ENCODE measurements around the gene LMBR1.
A peak's percentile ranks its signal among the peaks of the same experiment; 100 is the strongest.
"Not testable (repeated sequence)": the region's sequence is repeated elsewhere in the genome, so short reads cannot be mapped to it uniquely, and the experiment has no call there.

LMBR1 gene

DNA sequence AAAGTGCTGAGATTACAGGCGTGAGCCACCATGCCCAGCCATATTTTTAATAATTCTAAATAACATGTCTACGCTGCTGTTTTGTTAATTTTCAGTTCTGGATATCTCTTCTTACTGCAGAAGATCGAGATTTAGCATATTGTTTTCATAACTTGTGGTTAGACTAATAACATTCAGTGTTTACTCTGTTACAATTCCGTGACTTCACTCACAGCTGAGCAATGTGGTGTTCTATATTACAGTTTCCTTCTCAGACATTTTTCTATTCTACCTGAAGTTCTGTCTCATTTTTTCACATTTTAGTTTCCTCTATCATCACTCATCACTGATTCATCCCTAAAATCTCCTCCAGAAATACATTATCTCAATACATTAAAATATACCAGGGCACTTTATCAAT is 241.5 kb downstream of the LMBR1 start:
- no peak for DNase-seq

GRCh38 chr7:156650042-156650441 is 242.9 kb downstream of the LMBR1 start:
- no peak for DNase-seq

DNA sequence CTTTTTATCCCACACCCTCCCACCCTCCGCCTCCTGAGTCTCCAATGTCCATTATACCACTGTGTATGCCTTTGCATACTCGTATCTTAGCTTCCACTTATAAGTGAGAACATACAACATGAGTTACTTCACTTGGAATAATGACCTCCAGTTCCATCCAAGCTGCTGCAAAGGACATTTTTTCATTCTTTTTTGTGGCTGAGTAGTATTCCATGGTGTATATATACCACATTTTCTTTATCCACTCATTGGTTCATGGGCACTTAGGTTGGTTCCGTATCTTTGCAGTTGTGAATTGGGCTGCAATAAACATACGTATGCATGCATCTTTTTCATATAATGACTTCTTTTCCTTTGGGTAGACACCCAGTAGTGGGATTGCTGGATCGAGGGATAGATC is 245.7 kb downstream of the LMBR1 start:
- DNase-seq, result not testable (repeated sequence)

DNA sequence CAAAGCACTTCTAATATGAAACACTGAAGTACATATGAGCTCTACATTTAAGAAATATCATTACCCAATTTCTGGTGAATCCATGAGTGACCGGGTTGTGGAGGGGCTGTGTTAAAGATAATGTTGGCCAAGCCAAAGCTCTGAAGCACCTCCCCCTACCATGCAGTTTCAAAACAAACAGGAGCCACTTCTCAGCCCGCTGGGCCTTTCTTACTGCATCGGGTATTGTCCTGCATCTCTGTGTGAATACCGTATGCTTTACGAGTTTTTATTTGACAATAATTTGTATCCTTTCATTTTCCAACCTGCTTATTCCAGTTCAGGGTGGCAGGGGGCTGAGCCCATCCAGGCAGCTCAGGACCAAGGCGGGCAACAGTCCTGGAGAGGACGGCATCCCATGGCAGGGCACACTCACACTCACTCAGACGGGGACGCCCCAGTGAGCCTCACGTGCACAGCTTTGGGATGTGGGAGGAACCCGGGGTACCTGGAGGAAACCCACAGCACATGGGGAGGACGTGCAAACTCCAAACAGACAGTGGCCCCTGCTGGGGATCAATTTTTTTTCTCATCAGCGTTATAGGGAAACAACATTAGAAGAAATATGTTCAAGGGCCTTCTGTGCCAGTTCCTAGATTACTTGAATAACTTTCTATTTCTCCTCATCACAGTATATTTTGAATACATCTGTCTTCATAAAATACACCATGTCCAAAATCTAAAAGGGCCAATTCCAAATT is 250.5 kb downstream of the LMBR1 start:
- DNase-seq, result no peak

DNA sequence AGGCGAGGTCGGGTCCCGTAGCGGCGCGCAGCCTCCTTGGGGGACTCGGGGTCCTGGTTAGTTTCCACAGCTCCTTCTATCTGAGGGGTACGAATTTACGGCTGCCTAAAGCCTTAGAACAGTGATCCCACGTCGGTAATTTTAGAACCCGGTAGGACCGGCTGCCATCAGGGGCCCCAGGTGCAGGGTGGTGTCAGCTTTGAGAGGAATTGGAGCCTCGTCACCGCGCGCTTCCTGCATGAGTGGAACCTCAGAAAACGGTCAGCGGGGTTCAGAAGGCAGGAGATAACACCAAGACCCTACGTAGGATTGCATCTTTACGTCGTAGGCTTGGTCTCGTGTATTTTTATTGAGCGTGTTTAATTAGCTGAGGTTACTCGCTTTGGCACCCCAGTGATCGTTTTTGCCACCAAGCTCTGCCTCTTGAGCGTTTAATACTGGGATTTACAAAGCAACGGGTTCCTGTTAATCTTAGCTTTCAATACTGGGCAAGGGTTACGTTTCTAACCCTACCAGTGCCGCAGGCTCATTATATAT is 252.0 kb downstream of the LMBR1 start:
- no peak for DNase-seq

DNA sequence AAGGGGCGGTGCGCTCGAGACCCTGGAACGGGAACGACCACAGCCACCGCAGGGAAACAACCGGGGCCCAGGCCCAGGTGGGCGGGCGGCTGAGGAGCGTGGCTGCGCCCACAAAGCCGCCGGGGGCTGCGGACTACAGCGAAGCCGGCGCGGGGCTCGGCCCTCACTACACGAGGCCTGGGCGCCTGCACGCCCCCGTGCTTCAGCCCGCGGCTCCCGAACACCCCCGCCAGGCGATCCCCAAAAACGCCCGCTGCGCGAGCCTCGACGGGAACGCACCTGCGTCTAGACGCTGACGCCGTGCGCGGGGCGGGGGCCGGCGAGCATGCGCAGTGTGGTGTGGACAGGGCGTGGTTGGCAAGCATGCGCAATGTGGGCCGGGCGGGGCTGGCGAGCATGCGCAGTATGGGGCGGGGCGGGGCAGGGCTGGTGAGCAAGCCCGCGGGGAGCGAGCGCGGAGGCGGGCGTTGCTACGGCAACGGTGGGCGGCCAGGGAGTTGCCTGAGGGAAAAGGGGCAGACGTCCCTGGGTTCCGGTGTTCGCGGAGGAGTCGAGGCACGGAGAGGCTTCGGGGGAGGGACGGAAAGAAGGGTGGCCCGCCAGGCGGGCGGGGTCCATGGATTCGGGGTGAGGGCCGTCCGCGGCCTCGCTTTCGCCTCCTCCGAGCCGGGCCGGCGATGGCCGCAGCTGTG is 252.6 kb downstream of the LMBR1 start, which contains the start of gene RNF32:
RNF32 (plus strand) TSS at position 518 of the 692 bp plus-strand sequence. CDS start 3,104 bp downstream, outside the sequence.
- peak; percentile 77 to 92 for DNase-seq

DNA sequence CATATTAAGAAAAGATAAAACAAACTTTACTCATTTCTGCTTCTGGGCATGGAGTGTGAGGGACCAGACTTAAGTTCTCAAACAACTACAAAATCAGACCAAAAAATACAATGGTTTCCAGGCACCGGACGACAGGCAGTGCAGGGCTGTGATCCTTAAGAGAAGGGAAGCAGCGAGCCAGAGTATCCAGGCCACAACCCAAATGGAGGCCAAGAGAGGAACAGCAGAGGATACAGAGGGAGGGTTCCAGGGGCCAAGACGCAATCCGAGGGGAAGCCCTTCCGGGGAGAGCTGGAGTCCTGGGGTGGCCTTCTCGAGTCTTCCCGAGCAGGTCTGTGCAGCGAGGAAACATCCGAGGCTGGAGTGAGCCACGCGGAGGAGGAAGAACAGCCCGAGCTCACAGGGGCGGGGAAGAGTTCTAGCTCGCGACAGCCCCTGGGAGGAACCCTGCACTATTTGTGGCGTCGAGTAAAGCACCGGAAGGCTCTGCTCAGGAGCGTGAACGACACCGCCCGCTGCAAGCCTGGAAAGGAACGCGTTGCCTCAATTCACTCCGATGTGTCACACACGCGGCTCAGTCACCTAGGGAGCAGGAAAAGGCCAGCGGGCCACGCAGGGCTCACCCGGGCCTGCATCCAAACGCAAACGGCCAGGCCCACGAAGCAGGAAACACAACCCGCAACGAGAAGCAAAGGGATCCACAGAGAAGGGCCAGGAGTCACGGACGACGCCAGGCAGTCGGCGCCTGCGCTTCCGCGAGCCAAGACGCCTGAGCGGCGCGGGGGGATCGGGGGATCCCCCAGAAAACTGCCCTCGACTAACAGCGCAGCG is 253.3 kb downstream of the LMBR1 start:
- no peak for DNase-seq

DNA sequence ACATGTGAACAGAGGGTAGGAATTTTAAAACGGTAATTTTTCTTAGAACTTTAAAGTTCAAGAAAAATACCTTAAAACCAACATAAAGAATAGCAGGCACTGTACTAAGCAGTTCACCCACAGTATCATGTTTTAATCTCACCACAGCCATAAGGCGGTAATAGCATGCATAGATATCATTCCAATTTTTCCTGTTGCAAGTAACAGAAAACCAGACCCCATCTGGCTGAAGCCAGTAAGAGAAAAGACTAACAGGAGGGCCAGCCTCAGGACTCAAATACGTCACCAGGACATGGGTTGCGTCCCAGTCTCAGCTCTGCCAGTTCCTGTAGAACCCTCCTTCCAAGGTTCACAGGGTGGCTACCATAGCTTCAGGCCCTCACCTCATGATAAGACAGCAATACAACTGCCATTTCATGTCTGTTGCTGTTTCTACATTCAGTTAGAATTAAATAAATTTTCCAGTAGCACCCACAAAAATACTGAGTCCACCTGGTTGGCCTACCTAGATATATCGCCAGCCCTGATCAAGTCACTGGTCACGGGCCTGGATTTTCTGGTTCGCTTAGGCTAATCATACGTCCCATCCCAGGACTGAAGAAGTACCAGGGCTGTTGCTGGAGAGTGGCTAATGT is 254.4 kb downstream of the LMBR1 start:
- no peak for DNase-seq

DNA sequence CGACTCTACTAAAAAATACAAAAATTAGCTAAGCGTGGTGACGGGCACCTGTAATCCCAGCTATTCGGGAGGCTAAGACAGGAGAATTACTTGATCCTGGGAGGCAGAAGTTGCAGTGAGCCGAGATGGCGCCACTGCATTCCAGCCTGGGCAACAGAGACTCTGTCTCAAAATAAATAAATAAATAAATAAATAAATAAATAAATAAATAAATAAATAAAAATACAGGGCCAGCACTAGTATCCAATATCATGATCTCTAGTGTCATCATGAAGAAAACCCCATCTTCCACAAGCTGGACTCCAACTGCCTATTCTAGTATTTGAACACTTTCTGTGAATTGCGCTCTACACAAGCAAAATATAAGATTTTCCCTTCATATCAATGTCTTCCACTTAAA is 255.9 kb downstream of the LMBR1 start:
- not testable (repeated sequence) for DNase-seq

DNA sequence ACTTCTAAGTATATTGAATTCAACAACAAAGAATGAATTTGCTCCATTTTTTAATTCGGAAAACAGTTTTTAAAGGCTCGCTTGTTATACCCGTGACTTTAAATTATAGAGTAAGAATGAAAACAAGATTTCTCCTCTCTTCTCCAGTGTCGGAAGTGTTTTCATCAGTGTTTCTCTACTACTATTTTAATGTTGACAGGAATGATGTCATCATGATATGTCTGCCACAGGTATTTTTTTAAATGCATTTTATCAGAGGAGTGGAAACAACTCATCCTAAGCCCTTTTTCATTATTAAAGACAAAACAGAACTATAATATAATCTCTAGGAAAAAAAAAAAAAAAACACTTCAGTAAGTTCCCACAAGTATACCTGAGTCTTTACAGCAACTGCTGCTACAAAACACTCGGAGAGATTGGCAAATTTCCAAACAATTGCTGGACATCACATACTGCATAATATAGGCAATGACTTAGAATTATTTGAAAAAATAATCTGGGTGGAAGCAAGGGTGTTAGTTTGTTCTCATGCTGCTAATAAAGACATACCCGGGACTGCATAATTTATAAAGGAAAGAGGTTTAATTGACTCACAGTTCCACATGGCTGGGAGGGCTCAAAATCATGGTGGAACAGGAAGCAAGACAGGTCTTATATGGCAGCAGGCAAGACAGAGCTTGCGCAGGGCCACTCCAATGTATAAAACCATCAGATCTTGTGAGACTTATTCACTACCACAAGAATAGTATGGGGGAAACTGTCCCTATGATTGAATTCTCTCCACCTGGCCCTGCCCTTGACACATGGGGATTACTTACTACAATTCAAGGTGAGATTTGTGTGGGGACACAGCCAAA is 257.2 kb downstream of the LMBR1 start:
- no peak for DNase-seq

GRCh38 chr7:156634117-156634516 is 258.9 kb downstream of the LMBR1 start:
- DNase-seq, result no peak

- no peak for DNase-seq
Observed at GRCh38 chr7:156629873-156630272, 263.1 kb downstream of the LMBR1 start.

DNA sequence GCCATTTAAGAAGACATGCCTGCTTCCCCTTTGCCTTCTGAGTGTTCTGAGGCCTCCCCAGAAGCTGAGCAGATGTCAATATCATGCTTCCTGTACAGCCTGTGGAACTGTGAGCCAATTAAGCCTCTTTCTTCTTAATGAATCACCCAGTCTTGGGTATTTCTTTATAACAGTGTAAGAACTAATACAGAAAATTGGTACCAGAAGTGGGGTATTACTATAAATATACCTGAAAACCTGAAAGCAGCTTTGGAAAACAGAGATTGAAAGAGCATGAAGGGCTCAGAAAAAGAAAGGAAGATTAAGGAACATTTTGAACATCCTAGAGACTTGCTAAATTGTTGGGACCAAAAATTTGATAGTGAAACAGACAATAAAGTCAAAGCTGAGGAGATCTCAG is 264.4 kb downstream of the LMBR1 start:
- DNase-seq, result no peak
